ENCODE data around the gene MANSC4. TPM values are rescaled to one million over a fixed set of nuclear protein-coding genes. Genes with fewer than 3 reads are reported as not detected.

The MANSC4 gene
- total and polyA plus RNA-seq, 2 donors (not counting 3 experiments of a cell fraction or from before 2014, with no cell fraction given) = not detected

DNA sequence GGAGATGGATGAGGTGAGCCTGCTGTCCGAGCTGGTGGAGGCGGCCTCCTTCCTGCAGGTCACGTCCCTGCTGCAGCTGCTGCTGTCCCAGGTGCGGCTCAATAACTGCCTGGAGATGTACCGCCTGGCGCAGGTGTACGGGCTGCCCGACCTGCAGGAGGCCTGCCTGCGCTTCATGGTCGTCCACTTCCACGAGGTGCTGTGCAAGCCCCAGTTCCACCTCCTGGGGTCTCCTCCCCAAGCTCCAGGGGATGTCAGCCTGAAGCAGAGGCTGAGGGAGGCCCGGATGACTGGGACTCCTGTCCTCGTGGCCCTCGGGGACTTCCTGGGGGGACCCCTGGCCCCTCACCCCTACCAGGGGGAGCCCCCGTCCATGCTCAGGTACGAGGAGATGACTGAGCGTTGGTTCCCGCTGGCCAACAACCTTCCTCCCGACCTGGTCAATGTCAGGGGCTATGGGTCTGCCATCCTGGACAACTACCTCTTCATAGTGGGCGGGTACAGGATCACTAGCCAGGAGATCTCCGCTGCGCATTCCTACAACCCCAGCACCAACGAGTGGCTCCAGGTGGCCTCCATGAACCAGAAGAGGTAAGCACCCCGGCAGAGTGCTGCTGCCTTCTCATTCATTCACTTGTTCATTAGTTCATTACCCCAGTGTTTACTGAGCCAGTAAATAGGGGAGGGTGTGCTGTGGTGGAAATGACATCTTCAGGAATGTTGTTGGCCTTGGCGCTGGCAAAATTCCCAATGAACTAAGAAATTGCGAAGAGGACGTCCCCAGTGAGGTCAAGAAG lies 774 bp upstream of the MANSC4 start:
- Histone ChIP-seq H3K9me3 (replicated peaks; ENCODE audit: control insufficient read depth, insufficient read depth, low read length) (no peaks in the 10 kb centered on the region), H2AFZ (ENCODE audit: low read depth, low read length) (peak overlapping the region; percentile 9), H3K9me1 (replicated peaks; ENCODE audit: control insufficient read depth, extremely low read depth, insufficient read depth, low read length) (no peaks in the 10 kb centered on the region), H4K20me1 (replicated peaks; ENCODE audit: control insufficient read depth, extremely low read depth, insufficient read depth, low read length) (no peaks in the 10 kb centered on the region), H3K27ac (ENCODE audit: insufficient read depth, low read depth, low read length) (peak overlapping the region; percentile 64), H3K9ac (replicated peaks; ENCODE audit: extremely low read depth, insufficient read depth, low read length) (peak overlapping the region; percentile 78), H3K27me3 (ENCODE audit: control insufficient read depth in 2 of 2, insufficient read depth in 2 of 2, low read length in 2 of 2) (no peaks in the 10 kb centered on the region), H3K4me3 (replicated peaks in 1 of 3; ENCODE audit: insufficient read depth in 1 of 3, low read depth in 1 of 3, low read length in 3 of 3) (peak overlapping the region; percentile 18 to 48 (median 43)), H3K79me2 (ENCODE audit: control insufficient read depth, insufficient read depth, low read length) (peaks cover 40% of the 10 kb centered on the region), H3K4me1 (ENCODE audit: control insufficient read depth, extremely low read depth, insufficient read depth, low read length) (peaks cover 29% of the 10 kb centered on the region), H3K4me2 (ENCODE audit: insufficient read depth, low read length) (peak overlapping the region; percentile 60), H3K36me3 (ENCODE audit: control insufficient read depth in 2 of 2, extremely low read depth in 1 of 2, insufficient read depth in 2 of 2, low read length in 2 of 2) (no peaks in the 10 kb centered on the region)
- DNase-seq (ENCODE audit: low read depth, low spot score) (peak; percentile 61), FAIRE-seq (peak; percentile 73)
- TSS peak; percentile 48 for BruUV-seq (replicated peaks)
- intact Hi-C loops (cut with micrococcal nuclease) = loop anchor here (1.0 kb wide), 1 partner anchor 41 kb away; no protein-coding TSS in a partner anchor
- CTCF ChIA-PET = interaction anchor here (0.9 to 2.4 kb wide), 8 partner anchors 13 to 391 kb away, joined by 3 to 20 read pairs (median 6); no protein-coding TSS in a partner anchor
- POLR2A ChIA-PET = no interaction called here
- dilution Hi-C loops (cut with MboI; ENCODE audit: extremely low pct_ligation_motif_present, low sequenced_read_pairs) = no loop called here
- no peak for TF ChIP-seq EZH2 (IDR thresholded peaks at IDR 0.05; ENCODE audit: borderline replicate concordance, low read depth, low read length, severe bottlenecking)
- TF ChIP-seq, protein P1, sequence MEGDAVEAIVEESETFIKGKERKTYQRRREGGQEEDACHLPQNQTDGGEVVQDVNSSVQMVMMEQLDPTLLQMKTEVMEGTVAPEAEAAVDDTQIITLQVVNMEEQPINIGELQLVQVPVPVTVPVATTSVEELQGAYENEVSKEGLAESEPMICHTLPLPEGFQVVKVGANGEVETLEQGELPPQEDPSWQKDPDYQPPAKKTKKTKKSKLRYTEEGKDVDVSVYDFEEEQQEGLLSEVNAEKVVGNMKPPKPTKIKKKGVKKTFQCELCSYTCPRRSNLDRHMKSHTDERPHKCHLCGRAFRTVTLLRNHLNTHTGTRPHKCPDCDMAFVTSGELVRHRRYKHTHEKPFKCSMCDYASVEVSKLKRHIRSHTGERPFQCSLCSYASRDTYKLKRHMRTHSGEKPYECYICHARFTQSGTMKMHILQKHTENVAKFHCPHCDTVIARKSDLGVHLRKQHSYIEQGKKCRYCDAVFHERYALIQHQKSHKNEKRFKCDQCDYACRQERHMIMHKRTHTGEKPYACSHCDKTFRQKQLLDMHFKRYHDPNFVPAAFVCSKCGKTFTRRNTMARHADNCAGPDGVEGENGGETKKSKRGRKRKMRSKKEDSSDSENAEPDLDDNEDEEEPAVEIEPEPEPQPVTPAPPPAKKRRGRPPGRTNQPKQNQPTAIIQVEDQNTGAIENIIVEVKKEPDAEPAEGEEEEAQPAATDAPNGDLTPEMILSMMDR (IDR thresholded peaks at IDR 0.05; ENCODE audit: extremely low read depth in 1 of 2, insufficient read depth in 1 of 2, low read depth in 1 of 2, low read length in 2 of 2) = no peak
- TF ChIP-seq POLR2AphosphoS5 (IDR thresholded peaks at IDR 0.05; ENCODE audit: insufficient read depth, low read depth, low read length) = no peak
- TF ChIP-seq JUN (IDR thresholded peaks at IDR 0.05; ENCODE audit: borderline replicate concordance, insufficient read depth, insufficient read length, low read depth) = no peak
- no peak for TF ChIP-seq GATA2 (IDR thresholded peaks at IDR 0.05; ENCODE audit: insufficient read depth, insufficient read length, low read depth, low read length)
- TF ChIP-seq POLR2A (IDR thresholded peaks at IDR 0.05; ENCODE audit: low read depth, low read length) = no peak
- TF ChIP-seq MYC (IDR thresholded peaks at IDR 0.05; ENCODE audit: low read depth, low read length) = no peak
- TF ChIP-seq, protein P2, sequence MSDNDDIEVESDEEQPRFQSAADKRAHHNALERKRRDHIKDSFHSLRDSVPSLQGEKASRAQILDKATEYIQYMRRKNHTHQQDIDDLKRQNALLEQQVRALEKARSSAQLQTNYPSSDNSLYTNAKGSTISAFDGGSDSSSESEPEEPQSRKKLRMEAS (IDR thresholded peaks at IDR 0.05; ENCODE audit: insufficient read depth, insufficient read length) = no peak
- TF ChIP-seq FOS (IDR thresholded peaks at IDR 0.05; ENCODE audit: borderline replicate concordance, insufficient read depth, low read length) = no peak

All from endothelial cell of umbilical vein (primary cell).